ENCODE measurements around the gene CEP55. TPM values are rescaled to one million over a fixed set of nuclear protein-coding genes. Genes with fewer than 3 reads are reported as not detected.

Gene CEP55
- total RNA-seq, 1 donor from 2014 or later = 0.35 TPM

DNA sequence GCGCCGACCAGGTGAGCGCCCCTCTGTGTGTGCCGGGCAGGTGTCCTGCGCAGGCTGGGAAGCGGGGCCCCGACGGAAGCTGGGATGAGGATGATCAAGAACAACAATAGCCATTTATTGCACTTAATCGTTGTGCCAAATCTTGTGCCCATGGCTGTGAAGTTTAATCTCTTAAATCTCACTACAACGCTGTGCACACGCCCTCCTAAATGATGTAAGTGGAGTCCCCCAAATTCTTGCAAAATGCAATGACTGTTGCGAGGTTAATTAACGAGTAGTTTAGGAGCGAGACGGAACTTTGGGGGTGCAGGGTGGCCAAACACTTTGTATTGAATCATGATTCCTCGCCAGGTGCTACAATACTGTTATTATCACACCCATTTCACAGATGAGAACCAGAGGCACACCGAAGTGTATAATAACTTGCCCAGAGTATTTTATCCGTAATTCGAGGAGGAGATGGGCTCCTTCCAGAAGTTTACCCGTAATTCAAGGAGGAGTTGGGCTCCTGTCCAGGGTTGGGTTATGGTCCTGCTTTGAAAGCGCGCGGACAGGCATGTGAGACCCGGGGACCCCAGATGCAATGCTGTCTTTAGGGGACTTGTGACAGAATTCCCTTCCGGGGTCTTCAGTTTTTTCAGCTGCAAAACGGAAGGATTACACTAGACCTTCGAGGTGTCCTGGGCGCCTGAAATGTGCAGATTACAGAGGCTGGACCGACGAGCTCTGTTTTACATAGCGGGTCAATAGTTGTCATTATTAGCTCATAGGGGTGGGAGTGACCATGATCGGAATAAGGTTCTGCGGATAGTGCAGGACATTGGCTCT, 71.1 kb downstream of the CEP55 start:
- TF ChIP-seq, protein P1, sequence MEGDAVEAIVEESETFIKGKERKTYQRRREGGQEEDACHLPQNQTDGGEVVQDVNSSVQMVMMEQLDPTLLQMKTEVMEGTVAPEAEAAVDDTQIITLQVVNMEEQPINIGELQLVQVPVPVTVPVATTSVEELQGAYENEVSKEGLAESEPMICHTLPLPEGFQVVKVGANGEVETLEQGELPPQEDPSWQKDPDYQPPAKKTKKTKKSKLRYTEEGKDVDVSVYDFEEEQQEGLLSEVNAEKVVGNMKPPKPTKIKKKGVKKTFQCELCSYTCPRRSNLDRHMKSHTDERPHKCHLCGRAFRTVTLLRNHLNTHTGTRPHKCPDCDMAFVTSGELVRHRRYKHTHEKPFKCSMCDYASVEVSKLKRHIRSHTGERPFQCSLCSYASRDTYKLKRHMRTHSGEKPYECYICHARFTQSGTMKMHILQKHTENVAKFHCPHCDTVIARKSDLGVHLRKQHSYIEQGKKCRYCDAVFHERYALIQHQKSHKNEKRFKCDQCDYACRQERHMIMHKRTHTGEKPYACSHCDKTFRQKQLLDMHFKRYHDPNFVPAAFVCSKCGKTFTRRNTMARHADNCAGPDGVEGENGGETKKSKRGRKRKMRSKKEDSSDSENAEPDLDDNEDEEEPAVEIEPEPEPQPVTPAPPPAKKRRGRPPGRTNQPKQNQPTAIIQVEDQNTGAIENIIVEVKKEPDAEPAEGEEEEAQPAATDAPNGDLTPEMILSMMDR (IDR thresholded peaks at IDR 0.05) = no peak
- intact Hi-C loops (cut with DNase I) = no loop called here
- H3K36me3 ChIP-seq = no peaks in the 10 kb centered on the region
- DNase-seq = no peak
- no peaks in the 10 kb centered on the region for H3K4me1 ChIP-seq
- H3K27me3 ChIP-seq = peaks cover 37% of the 10 kb centered on the region
- H3K27ac ChIP-seq = no peak overlapping the region
- H3K9me3 ChIP-seq = no peaks in the 10 kb centered on the region
- ATAC-seq = no peak
- peak overlapping the region; percentile 40 for H3K4me3 ChIP-seq

DNA sequence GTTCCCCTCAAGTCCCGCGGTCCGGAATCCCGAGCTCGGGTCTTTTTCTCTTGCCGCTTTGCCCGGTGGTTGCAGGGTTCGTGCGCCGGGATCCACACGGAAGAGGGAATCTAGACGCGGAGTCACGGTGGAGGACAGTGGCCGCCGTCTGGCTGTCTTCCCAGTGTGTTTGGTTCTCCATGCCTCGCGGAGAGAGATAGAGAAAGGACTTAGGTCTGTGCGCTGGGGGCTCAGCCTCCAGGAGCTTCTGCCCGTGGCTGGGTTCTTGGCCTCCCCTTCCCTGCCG, 71.6 kb downstream of the CEP55 start:
- Histone ChIP-seq H3K27ac (no peak overlapping the region), H3K9me3 (no peaks in the 10 kb centered on the region), H3K36me3 (no peaks in the 10 kb centered on the region), H3K27me3 (peaks cover 37% of the 10 kb centered on the region), H3K4me3 (peak overlapping the region; percentile 40), H3K4me1 (peaks cover 5% of the 10 kb centered on the region)
- no peak for DNase-seq
- no peak for ATAC-seq
- TF ChIP-seq, protein P1 (IDR thresholded peaks at IDR 0.05) = no peak
- intact Hi-C loops (cut with DNase I) = no loop called here

DNA sequence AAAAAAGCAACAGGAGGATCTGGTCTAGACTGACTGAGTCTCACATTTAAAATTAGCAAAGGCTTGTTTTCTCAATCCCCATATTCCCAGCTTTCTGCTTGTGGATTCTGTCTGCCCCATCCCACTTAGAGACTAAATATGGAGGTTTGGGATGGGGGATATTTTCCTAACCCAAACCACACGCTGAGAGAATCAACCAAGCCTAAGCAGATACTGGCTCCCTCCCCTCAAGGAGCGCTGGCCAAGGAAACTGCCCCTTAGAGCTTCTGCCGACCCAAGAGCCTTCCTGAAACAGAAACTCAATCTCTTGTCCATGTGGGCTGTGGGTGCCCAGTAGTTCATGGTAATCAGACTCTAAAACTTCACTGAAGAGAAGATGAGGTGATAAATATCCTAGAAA, 74.0 kb downstream of the CEP55 start:
- intact Hi-C loops (cut with DNase I) = no loop called here
- TF ChIP-seq, protein P1 (IDR thresholded peaks at IDR 0.05) = no peak
- DNase-seq (no peak), ATAC-seq (no peak)
- peaks cover 9% of the 10 kb centered on the region for H3K4me1 ChIP-seq
- H3K27ac ChIP-seq = no peak overlapping the region
- H3K27me3 ChIP-seq = peaks cover 37% of the 10 kb centered on the region
- no peaks in the 10 kb centered on the region for H3K36me3 ChIP-seq
- H3K4me3 ChIP-seq = no peak overlapping the region
- H3K9me3 ChIP-seq = no peaks in the 10 kb centered on the region

DNA sequence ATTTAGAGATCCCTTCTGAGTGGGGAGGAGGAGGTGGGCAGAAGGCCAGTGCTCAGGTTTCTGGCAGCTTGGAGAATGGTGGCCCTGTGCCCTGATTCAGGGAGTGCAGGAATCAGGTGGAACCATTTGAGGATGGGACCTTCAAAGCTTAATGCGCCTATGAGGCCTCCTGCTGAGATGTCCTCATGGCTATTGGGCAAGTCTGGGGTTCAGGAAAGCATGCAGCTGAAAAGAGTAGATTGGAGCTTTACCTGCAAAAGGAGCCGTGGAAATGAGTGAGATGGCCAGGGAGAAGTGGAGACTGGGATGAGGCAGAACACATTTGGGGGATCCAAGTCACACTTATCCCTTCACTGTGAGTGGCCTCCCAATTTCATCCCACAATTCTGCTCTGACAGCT, 76.2 kb downstream of the CEP55 start:
- H3K27ac ChIP-seq = no peak overlapping the region
- H3K36me3 ChIP-seq = no peaks in the 10 kb centered on the region

DNA sequence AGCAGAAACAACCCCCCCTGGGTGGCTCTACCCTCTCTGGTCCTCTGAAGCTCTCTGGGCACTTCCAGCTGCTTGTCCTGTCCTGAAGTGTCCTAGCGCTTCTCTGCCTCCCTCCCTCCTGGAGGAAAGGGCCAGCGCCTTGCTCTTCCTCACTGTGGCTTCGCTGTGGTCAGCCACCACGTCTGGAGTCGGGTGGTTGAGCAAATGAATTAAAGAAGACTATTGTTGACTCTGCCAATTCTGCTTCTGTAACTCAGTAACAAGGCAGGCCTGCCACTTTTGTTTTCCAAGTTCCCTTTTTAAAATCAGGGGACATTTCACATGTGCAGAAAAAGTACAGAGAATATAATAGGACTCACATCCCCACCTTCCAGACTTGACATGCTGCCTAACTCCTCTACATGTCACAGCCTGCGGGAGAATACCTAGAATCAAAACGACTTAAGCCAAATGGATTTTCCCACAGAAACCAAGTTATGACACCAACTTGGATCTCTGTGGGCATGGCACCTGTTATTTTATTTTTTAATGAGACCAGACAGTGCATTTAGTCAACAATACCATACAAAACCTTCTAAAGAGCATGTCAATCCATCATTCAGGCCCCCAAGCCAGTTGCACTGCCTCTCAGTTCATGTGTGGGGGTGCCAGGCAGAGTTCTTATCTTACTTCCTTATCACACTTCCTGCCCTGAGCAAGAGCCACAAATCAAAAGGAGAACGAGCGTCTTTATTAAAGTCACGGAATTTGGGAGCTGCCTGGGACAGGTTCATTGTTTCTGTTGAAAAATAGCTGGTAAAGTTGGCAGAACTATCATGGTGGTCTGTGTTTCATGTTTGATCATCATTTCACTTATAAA, 76.9 kb downstream of the CEP55 start:
- peak; percentile 86 for ATAC-seq
- Histone ChIP-seq H3K27ac (no peak overlapping the region), H3K36me3 (no peaks in the 10 kb centered on the region), H3K4me3 (no peak overlapping the region), H3K9me3 (no peaks in the 10 kb centered on the region), H3K27me3 (peaks cover 16% of the 10 kb centered on the region), H3K4me1 (peaks cover 9% of the 10 kb centered on the region)
- intact Hi-C loops (cut with DNase I) = no loop called here
- peak; percentile 75 for DNase-seq
- TF ChIP-seq, protein P1 (IDR thresholded peaks at IDR 0.05) = no peak

More for the DNA sequence above, 76.2 kb downstream of the CEP55 start:
- no peak overlapping the region for H3K4me3 ChIP-seq
- no peaks in the 10 kb centered on the region for H3K9me3 ChIP-seq
- ATAC-seq (no peak), DNase-seq (no peak)
- TF ChIP-seq, protein P1 (IDR thresholded peaks at IDR 0.05) = no peak
- intact Hi-C loops (cut with DNase I) = no loop called here
- H3K4me1 ChIP-seq = peaks cover 9% of the 10 kb centered on the region
- peaks cover 23% of the 10 kb centered on the region for H3K27me3 ChIP-seq

Measured in upper lobe of right lung (tissue), 1 donor.